ENCODE results near the gene CDSN.

The CDSN gene

GRCh38 chr6:31144296-31144969 lies 24.2 kb upstream of the CDSN start:
- H3K27me3 ChIP-seq (replicated peaks in 2 of 5; ENCODE audit: control insufficient read depth in 4 of 5, insufficient read depth in 5 of 5, low read length in 4 of 5): no peaks in the 10 kb centered on the region
- ChIA-PET POLR2A (no interaction called here), CTCF (interaction anchor here (1.1 to 2.1 kb wide), 2 partner anchors 13 to 53 kb away, joined by 4 to 6 read pairs; partner anchors contain the start of gene CCHCR1)
- H3K9me3 ChIP-seq (ENCODE audit: control extremely low read depth in 1 of 5, control insufficient read depth in 4 of 5, insufficient read depth in 2 of 5, low read depth in 1 of 5, low read length in 4 of 5): no peaks in the 10 kb centered on the region
- no peak overlapping the region for H3K27ac ChIP-seq (ENCODE audit: insufficient read depth in 1 of 2, low read depth in 1 of 2, low read length in 2 of 2, poor library complexity in 1 of 2, severe bottlenecking in 2 of 2)
- H3K36me3 ChIP-seq (ENCODE audit: control insufficient read depth in 4 of 4, insufficient read depth in 4 of 4, low read length in 3 of 4): peaks cover 3 to 44% (median 23%) of the 10 kb centered on the region in 4 experiments
- 97% methylated on average over 17 of the region's 18 CpGs for WGBS (ENCODE audit: insufficient coverage)
- no peak overlapping the region for H3K4me3 ChIP-seq (ENCODE audit: control insufficient read depth in 1 of 7, extremely low read depth in 1 of 7, insufficient read depth in 4 of 7, low read depth in 2 of 7, low read length in 6 of 7)
- DNase-seq: no peak
- H3K4me1 ChIP-seq (ENCODE audit: control extremely low read depth in 1 of 4, control insufficient read depth in 4 of 4, insufficient read depth in 4 of 4, low read length in 3 of 4): no peaks in the 10 kb centered on the region

GRCh38 chr6:31143148-31143547 lies 22.9 kb upstream of the CDSN start:
- Histone ChIP-seq H3K4me1 (ENCODE audit: control extremely low read depth in 1 of 4, control insufficient read depth in 4 of 4, insufficient read depth in 4 of 4, low read length in 3 of 4) (no peaks in the 10 kb centered on the region), H3K27ac (ENCODE audit: insufficient read depth in 1 of 2, low read depth in 1 of 2, low read length in 2 of 2, poor library complexity in 1 of 2, severe bottlenecking in 2 of 2) (no peak overlapping the region), H3K27me3 (replicated peaks in 2 of 5; ENCODE audit: control insufficient read depth in 4 of 5, insufficient read depth in 5 of 5, low read length in 4 of 5) (no peaks in the 10 kb centered on the region), H3K36me3 (ENCODE audit: control insufficient read depth in 4 of 4, insufficient read depth in 4 of 4, low read length in 3 of 4) (peaks cover 3 to 36% (median 22%) of the 10 kb centered on the region in 4 experiments), H3K4me3 (ENCODE audit: control insufficient read depth in 1 of 7, extremely low read depth in 1 of 7, insufficient read depth in 4 of 7, low read depth in 2 of 7, low read length in 6 of 7) (no peak overlapping the region), H3K9me3 (ENCODE audit: control extremely low read depth in 1 of 5, control insufficient read depth in 4 of 5, insufficient read depth in 2 of 5, low read depth in 1 of 5, low read length in 4 of 5) (no peaks in the 10 kb centered on the region)
- POLR2A ChIA-PET: no interaction called here
- CTCF ChIA-PET: interaction anchor here (0.9 to 2.1 kb wide), 3 partner anchors 14 to 54 kb away, joined by 3 to 6 read pairs (median 4); partner anchors contain the start of gene CCHCR1
- DNase-seq: no peak
- 93% methylated on average over 11 of the region's 11 CpGs for WGBS (ENCODE audit: insufficient coverage)

GRCh38 chr6:31142361-31142761 lies 22.1 kb upstream of the CDSN start:
- Histone ChIP-seq H3K4me1 (ENCODE audit: control extremely low read depth in 1 of 4, control insufficient read depth in 4 of 4, insufficient read depth in 4 of 4, low read length in 3 of 4) (peaks cover 0 to 7% (median 4%) of the 10 kb centered on the region in 4 experiments), H3K27ac (ENCODE audit: insufficient read depth in 1 of 2, low read depth in 1 of 2, low read length in 2 of 2, poor library complexity in 1 of 2, severe bottlenecking in 2 of 2) (no peak overlapping the region), H3K4me3 (ENCODE audit: control insufficient read depth in 1 of 7, extremely low read depth in 1 of 7, insufficient read depth in 4 of 7, low read depth in 2 of 7, low read length in 6 of 7) (no peak overlapping the region), H3K36me3 (ENCODE audit: control insufficient read depth in 4 of 4, insufficient read depth in 4 of 4, low read length in 3 of 4) (peaks cover 3 to 33% (median 21%) of the 10 kb centered on the region in 4 experiments), H3K27me3 (replicated peaks in 2 of 5; ENCODE audit: control insufficient read depth in 4 of 5, insufficient read depth in 5 of 5, low read length in 4 of 5) (no peaks in the 10 kb centered on the region), H3K9me3 (ENCODE audit: control extremely low read depth in 1 of 5, control insufficient read depth in 4 of 5, insufficient read depth in 2 of 5, low read depth in 1 of 5, low read length in 4 of 5) (no peaks in the 10 kb centered on the region)
- no peak for DNase-seq
- 88% methylated on average over 2 of the region's 2 CpGs for WGBS (ENCODE audit: insufficient coverage)
- POLR2A ChIA-PET: no interaction called here
- CTCF ChIA-PET: interaction anchor here (0.6 to 1.9 kb wide), 5 partner anchors 11 to 55 kb away, joined by 3 to 8 read pairs (median 3); no protein-coding TSS in a partner anchor

GRCh38 chr6:31140643-31141042 lies 20.4 kb upstream of the CDSN start:
- CTCF ChIA-PET: interaction anchor here (4.1 kb wide), 1 partner anchor 51 kb away, joined by 31 read pairs; no protein-coding TSS in a partner anchor
- H3K36me3 ChIP-seq (ENCODE audit: control insufficient read depth in 4 of 4, insufficient read depth in 4 of 4, low read length in 3 of 4): peaks cover 3 to 31% (median 20%) of the 10 kb centered on the region in 4 experiments

GRCh38 chr6:31139599-31139998 lies 19.4 kb upstream of the CDSN start:
- POLR2A ChIA-PET: no interaction called here
- H3K27ac ChIP-seq (ENCODE audit: insufficient read depth in 1 of 2, low read depth in 1 of 2, low read length in 2 of 2, poor library complexity in 1 of 2, severe bottlenecking in 2 of 2): no peak overlapping the region
- WGBS (ENCODE audit: insufficient coverage): 95% methylated on average over 3 of the region's 4 CpGs
- H3K4me3 ChIP-seq (ENCODE audit: control insufficient read depth in 1 of 7, extremely low read depth in 1 of 7, insufficient read depth in 4 of 7, low read depth in 2 of 7, low read length in 6 of 7): no peak overlapping the region
- H3K9me3 ChIP-seq (ENCODE audit: control extremely low read depth in 1 of 5, control insufficient read depth in 4 of 5, insufficient read depth in 2 of 5, low read depth in 1 of 5, low read length in 4 of 5): no peaks in the 10 kb centered on the region
- DNase-seq: no peak
- peaks cover 0 to 7% (median 4%) of the 10 kb centered on the region in 4 experiments for H3K4me1 ChIP-seq (ENCODE audit: control extremely low read depth in 1 of 4, control insufficient read depth in 4 of 4, insufficient read depth in 4 of 4, low read length in 3 of 4)
- CTCF ChIA-PET: interaction anchor here (0.6 to 5.1 kb wide), 6 partner anchors 8 to 57 kb away, joined by 3 to 31 read pairs (median 8); no protein-coding TSS in a partner anchor
- peaks cover 0 to 2% (median 0%) of the 10 kb centered on the region in 5 experiments for H3K27me3 ChIP-seq (replicated peaks in 2 of 5; ENCODE audit: control insufficient read depth in 4 of 5, insufficient read depth in 5 of 5, low read length in 4 of 5)
- H3K36me3 ChIP-seq (ENCODE audit: control insufficient read depth in 4 of 4, insufficient read depth in 4 of 4, low read length in 3 of 4): peaks cover 3 to 21% (median 14%) of the 10 kb centered on the region in 4 experiments

More at GRCh38 chr6:31140643-31141042, 20.4 kb upstream of the CDSN start:
- Histone ChIP-seq H3K27ac (ENCODE audit: insufficient read depth in 1 of 2, low read depth in 1 of 2, low read length in 2 of 2, poor library complexity in 1 of 2, severe bottlenecking in 2 of 2) (no peak overlapping the region), H3K4me1 (ENCODE audit: control extremely low read depth in 1 of 4, control insufficient read depth in 4 of 4, insufficient read depth in 4 of 4, low read length in 3 of 4) (peaks cover 0 to 7% (median 4%) of the 10 kb centered on the region in 4 experiments), H3K4me3 (ENCODE audit: control insufficient read depth in 1 of 7, extremely low read depth in 1 of 7, insufficient read depth in 4 of 7, low read depth in 2 of 7, low read length in 6 of 7) (no peak overlapping the region), H3K27me3 (replicated peaks in 2 of 5; ENCODE audit: control insufficient read depth in 4 of 5, insufficient read depth in 5 of 5, low read length in 4 of 5) (peaks cover 0 to 2% (median 0%) of the 10 kb centered on the region in 5 experiments), H3K9me3 (ENCODE audit: control extremely low read depth in 1 of 5, control insufficient read depth in 4 of 5, insufficient read depth in 2 of 5, low read depth in 1 of 5, low read length in 4 of 5) (no peaks in the 10 kb centered on the region)
- POLR2A ChIA-PET: no interaction called here
- WGBS (ENCODE audit: insufficient coverage): 91% methylated on average over 13 of the region's 15 CpGs
- no peak for DNase-seq

- Histone ChIP-seq H3K4me1 (ENCODE audit: control extremely low read depth in 1 of 4, control insufficient read depth in 4 of 4, insufficient read depth in 4 of 4, low read length in 3 of 4) (peaks cover 0 to 7% (median 4%) of the 10 kb centered on the region in 4 experiments), H3K27ac (ENCODE audit: insufficient read depth in 1 of 2, low read depth in 1 of 2, low read length in 2 of 2, poor library complexity in 1 of 2, severe bottlenecking in 2 of 2) (no peak within 1 kb of the TSS), H3K9me3 (ENCODE audit: control extremely low read depth in 1 of 5, control insufficient read depth in 4 of 5, insufficient read depth in 2 of 5, low read depth in 1 of 5, low read length in 4 of 5) (no peaks in the 10 kb centered on the region), H3K36me3 (ENCODE audit: control insufficient read depth in 4 of 4, insufficient read depth in 4 of 4, low read length in 3 of 4) (peaks cover 0 to 17% (median 10%) of the 10 kb centered on the region in 4 experiments), H3K27me3 (replicated peaks in 2 of 5; ENCODE audit: control insufficient read depth in 4 of 5, insufficient read depth in 5 of 5, low read length in 4 of 5) (peaks cover 0 to 2% (median 0%) of the 10 kb centered on the region in 5 experiments), H3K4me3 (ENCODE audit: control insufficient read depth in 1 of 7, extremely low read depth in 1 of 7, insufficient read depth in 4 of 7, low read depth in 2 of 7, low read length in 6 of 7) (peak within 1 kb of the TSS in 1 of 7 experiments; percentile 44)
- ChIA-PET POLR2A (no interaction called here), CTCF (interaction anchor here (0.6 to 5.1 kb wide), 9 partner anchors 8 to 233 kb away, joined by 3 to 31 read pairs (median 5); no protein-coding TSS in a partner anchor)
- 100% methylated on average over 2 of the region's 4 CpGs for WGBS (ENCODE audit: insufficient coverage)
- no peak for DNase-seq
Observed at GRCh38 chr6:31138982-31139381, 18.7 kb upstream of the CDSN start, which contains the start of gene PSORS1C2. PSORS1C2 (minus strand) TSS chr6:31139066; CDS start chr6:31139026, 40 bp downstream.

- Histone ChIP-seq H3K4me1 (ENCODE audit: control extremely low read depth in 1 of 4, control insufficient read depth in 4 of 4, insufficient read depth in 4 of 4, low read length in 3 of 4) (peaks cover 0 to 7% (median 4%) of the 10 kb centered on the region in 4 experiments), H3K27me3 (replicated peaks in 2 of 5; ENCODE audit: control insufficient read depth in 4 of 5, insufficient read depth in 5 of 5, low read length in 4 of 5) (peaks cover 0 to 2% (median 0%) of the 10 kb centered on the region in 5 experiments), H3K9me3 (ENCODE audit: control extremely low read depth in 1 of 5, control insufficient read depth in 4 of 5, insufficient read depth in 2 of 5, low read depth in 1 of 5, low read length in 4 of 5) (no peaks in the 10 kb centered on the region), H3K4me3 (ENCODE audit: control insufficient read depth in 1 of 7, extremely low read depth in 1 of 7, insufficient read depth in 4 of 7, low read depth in 2 of 7, low read length in 6 of 7) (no peak overlapping the region), H3K36me3 (ENCODE audit: control insufficient read depth in 4 of 4, insufficient read depth in 4 of 4, low read length in 3 of 4) (no peaks in the 10 kb centered on the region), H3K27ac (ENCODE audit: insufficient read depth in 1 of 2, low read depth in 1 of 2, low read length in 2 of 2, poor library complexity in 1 of 2, severe bottlenecking in 2 of 2) (no peak overlapping the region)
- WGBS (ENCODE audit: insufficient coverage): 73% methylated on average over 9 of the region's 10 CpGs
- CTCF ChIA-PET: interaction anchor here (0.7 to 5.1 kb wide), 4 partner anchors 9 to 256 kb away, joined by 3 to 17 read pairs (median 4); no protein-coding TSS in a partner anchor
- POLR2A ChIA-PET: no interaction called here
- no peak for DNase-seq
Observed at GRCh38 chr6:31135710-31136109, 15.5 kb upstream of the CDSN start.
